CD1c-positive myeloid dendritic cell (primary cell): ENCODE measurements around the gene CCDC149.

Source experiments
- DNase-seq: peaks from one replicate; pipeline ENCODE4 v3.0.0-alpha.2; 2016; ENCODE audit errors: extremely low spot score

Gene CCDC149

GRCh38 chr4:24912252-24913118 lies at the start of gene CCDC149:
TSS of gene CCDC149 (minus strand) at chr4:24913042. CDS start at chr4:24912864, 178 bp downstream.
- peak; percentile 42 for DNase-seq

- no peak for DNase-seq
Measured at GRCh38 chr4:24957886-24958285, 45.0 kb upstream of the CCDC149 start.

- no peak for DNase-seq
Measured at GRCh38 chr4:24956763-24957162, 43.9 kb upstream of the CCDC149 start.

- DNase-seq = no peak
Measured at GRCh38 chr4:24956091-24956490, 43.2 kb upstream of the CCDC149 start.

GRCh38 chr4:24952667-24953066 lies 39.8 kb upstream of the CCDC149 start:
- DNase-seq = no peak

GRCh38 chr4:24949970-24950369 lies 37.1 kb upstream of the CCDC149 start:
- DNase-seq = no peak

- DNase-seq = no peak
Measured at GRCh38 chr4:24937917-24938281, 25.1 kb upstream of the CCDC149 start.

- DNase-seq = no peak
Measured at GRCh38 chr4:24937176-24937916, 24.5 kb upstream of the CCDC149 start.

GRCh38 chr4:24935856-24936255 lies 23.0 kb upstream of the CCDC149 start:
- no peak for DNase-seq

GRCh38 chr4:24934311-24934710 lies 21.5 kb upstream of the CCDC149 start:
- DNase-seq = no peak

GRCh38 chr4:24933684-24934275 lies 20.9 kb upstream of the CCDC149 start:
- no peak for DNase-seq

- no peak for DNase-seq
Measured at GRCh38 chr4:24932515-24933225, 19.8 kb upstream of the CCDC149 start.

- no peak for DNase-seq
Measured at GRCh38 chr4:24930151-24930550, 17.3 kb upstream of the CCDC149 start.

GRCh38 chr4:24928708-24929107 lies 15.9 kb upstream of the CCDC149 start:
- peak; percentile 40 for DNase-seq

GRCh38 chr4:24927049-24927448 lies 14.2 kb upstream of the CCDC149 start:
- DNase-seq = peak; percentile 35

GRCh38 chr4:24924309-24924781 lies 11.5 kb upstream of the CCDC149 start:
- DNase-seq = no peak

- no peak for DNase-seq
Measured at GRCh38 chr4:24923550-24923949, 10.7 kb upstream of the CCDC149 start.

- DNase-seq = no peak
Measured at GRCh38 chr4:24923002-24923401, 10.2 kb upstream of the CCDC149 start.

GRCh38 chr4:24922416-24922815 lies 9.6 kb upstream of the CCDC149 start:
- DNase-seq = no peak

- DNase-seq = no peak
Measured at GRCh38 chr4:24921491-24921890, 8.6 kb upstream of the CCDC149 start.

- no peak for DNase-seq
Measured at GRCh38 chr4:24920008-24920407, 7.2 kb upstream of the CCDC149 start.
